ENCODE data around the gene OR5B2. TPM values are rescaled to one million over a fixed set of nuclear protein-coding genes. Genes with fewer than 3 reads are reported as not detected.
"Not testable (repeated sequence)": the region's sequence is repeated elsewhere in the genome, so short reads cannot be mapped to it uniquely, and the experiment has no call there.

The OR5B2 gene
- not detected in 2 replicates for total RNA-seq (2014; rRNA removed; shearing (Covaris generic))

DNA sequence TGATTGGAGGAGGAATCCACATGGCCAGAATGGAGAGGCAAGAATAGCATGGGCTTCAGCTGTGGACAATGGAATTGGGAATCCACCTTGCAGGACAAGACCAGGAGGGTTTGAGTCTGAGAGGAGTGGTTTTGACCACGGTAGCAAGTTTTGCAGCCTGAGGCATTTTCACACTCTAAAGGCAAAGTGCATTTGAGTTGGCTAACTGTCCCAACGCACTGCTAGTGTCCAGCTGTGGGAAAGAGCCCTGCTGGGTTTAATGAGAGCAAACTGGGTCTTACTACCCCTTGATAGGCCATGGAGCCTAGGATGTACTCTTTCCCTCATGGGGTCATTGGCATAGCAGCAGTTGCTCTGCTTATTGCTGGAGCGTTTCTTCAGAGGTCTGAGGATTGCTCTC is at the start of gene OR5B2:
Gene OR5B2, minus strand, starts transcription at position 101 of the 400 bp plus-strand sequence. CDS start 4,860 bp downstream, outside the sequence.
- Histone ChIP-seq H3K27ac (no peak within 1 kb of the TSS), H3K27me3 (no peaks in the 10 kb centered on the region), H3K36me3 (no peaks in the 10 kb centered on the region), H3K4me1 (no peaks in the 10 kb centered on the region), H3K4me3 (no peak within 1 kb of the TSS), H3K9me3 (replicated peaks) (no peaks in the 10 kb centered on the region)
- no peak for DNase-seq

GRCh38 chr11:58471892-58472291 is 44.0 kb upstream of the OR5B2 start:
- Histone ChIP-seq H3K36me3 (no peaks in the 10 kb centered on the region), H3K4me1 (no peaks in the 10 kb centered on the region), H3K27ac (no peak overlapping the region), H3K9me3 (replicated peaks) (no peaks in the 10 kb centered on the region), H3K27me3 (no peaks in the 10 kb centered on the region), H3K4me3 (no peak overlapping the region)
- DNase-seq, result peak in 1 of 2 experiments; percentile 6

DNA sequence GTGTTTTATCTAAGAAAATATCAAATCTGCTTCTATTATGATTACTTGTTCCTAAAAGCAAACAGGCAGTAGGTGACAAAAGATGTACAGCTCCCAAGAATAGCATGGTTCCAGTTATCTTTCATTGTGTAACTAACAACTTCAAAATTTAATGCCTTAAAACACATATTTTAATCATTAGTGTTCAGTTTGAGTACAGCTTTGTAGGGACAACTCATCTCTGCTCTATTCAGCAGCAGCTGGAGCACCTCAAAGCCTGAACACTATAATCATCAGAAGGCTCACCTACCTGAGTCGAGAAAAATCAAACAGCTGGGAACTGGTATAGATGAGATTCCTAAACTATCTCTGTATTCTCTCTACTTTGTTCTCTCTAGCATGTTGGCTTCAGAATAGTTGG is 38.4 kb upstream of the OR5B2 start:
- Histone ChIP-seq H3K4me1 (no peaks in the 10 kb centered on the region), H3K4me3 (no peak overlapping the region), H3K36me3 (no peaks in the 10 kb centered on the region), H3K27ac (no peak overlapping the region), H3K27me3 (no peaks in the 10 kb centered on the region), H3K9me3 (replicated peaks) (no peaks in the 10 kb centered on the region)
- no peak for DNase-seq

- H3K27me3 ChIP-seq, result no peaks in the 10 kb centered on the region
- no peak overlapping the region for H3K4me3 ChIP-seq
- H3K27ac ChIP-seq, result no peak overlapping the region
- H3K4me1 ChIP-seq, result no peaks in the 10 kb centered on the region
- no peaks in the 10 kb centered on the region for H3K36me3 ChIP-seq
- H3K9me3 ChIP-seq (replicated peaks), result no peaks in the 10 kb centered on the region
- no peak for DNase-seq
These were observed 37.8 kb upstream of the OR5B2 start for GRCh38 chr11:58465690-58466089.

- DNase-seq, result peak; percentile 1 to 5
These were observed 23.7 kb upstream of the OR5B2 start for GRCh38 chr11:58451585-58451984.

DNA sequence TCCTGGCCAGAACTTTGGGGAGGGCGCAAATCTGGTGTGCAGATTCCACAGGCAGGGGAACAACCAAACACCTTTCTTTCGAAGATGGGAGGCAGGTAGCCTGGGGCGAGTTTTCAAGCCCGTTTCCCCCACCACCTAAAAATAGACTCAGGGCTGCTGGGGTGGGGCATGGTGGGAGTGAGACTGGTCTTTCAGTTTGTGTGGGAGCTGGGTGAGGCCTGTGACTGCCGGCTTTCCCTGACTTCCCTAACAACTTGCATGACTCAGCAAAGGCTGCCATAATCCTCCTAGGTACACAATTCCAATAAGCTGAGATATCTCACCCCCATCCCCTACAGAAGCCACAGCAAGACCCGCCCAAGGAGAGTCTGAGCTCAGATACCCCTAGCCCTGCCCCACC is 18.4 kb upstream of the OR5B2 start:
- Histone ChIP-seq H3K36me3 (no peaks in the 10 kb centered on the region), H3K9me3 (replicated peaks) (no peaks in the 10 kb centered on the region), H3K27me3 (no peaks in the 10 kb centered on the region), H3K4me3 (no peak overlapping the region), H3K4me1 (no peaks in the 10 kb centered on the region), H3K27ac (no peak overlapping the region)
- DNase-seq, result peak in 1 of 2 experiments; percentile 1

More at GRCh38 chr11:58451585-58451984, 23.7 kb upstream of the OR5B2 start:
- Histone ChIP-seq H3K27ac (no peak overlapping the region), H3K4me1 (no peaks in the 10 kb centered on the region), H3K27me3 (no peaks in the 10 kb centered on the region), H3K4me3 (no peak overlapping the region), H3K36me3 (no peaks in the 10 kb centered on the region), H3K9me3 (replicated peaks) (no peaks in the 10 kb centered on the region)

GRCh38 chr11:58444300-58444699 is 16.4 kb upstream of the OR5B2 start:
- no peak for DNase-seq
- Histone ChIP-seq H3K9me3 (replicated peaks) (no peaks in the 10 kb centered on the region), H3K36me3 (no peaks in the 10 kb centered on the region), H3K27ac (no peak overlapping the region), H3K27me3 (no peaks in the 10 kb centered on the region), H3K4me1 (no peaks in the 10 kb centered on the region), H3K4me3 (no peak overlapping the region)

DNA sequence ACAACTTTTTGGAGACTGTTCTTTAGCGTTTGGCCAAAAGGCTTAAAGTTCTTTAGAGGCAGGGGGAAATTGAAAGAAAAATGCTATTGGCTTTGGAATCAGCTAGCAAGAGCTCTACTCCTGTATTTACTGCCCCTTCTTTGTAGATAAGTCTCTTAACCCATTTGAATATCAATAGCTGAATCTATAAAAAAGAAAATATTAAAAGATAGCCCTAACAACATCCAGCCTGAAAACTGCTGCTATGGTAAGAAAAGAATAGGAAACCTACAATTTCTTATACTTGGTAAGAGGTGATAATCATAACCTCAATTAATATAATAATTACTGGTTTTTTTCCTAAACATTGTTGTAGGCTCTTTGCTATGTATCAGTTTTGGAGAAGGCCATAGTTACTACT is 14.2 kb upstream of the OR5B2 start, which contains the start of gene OR5B12:
Gene OR5B12, minus strand, starts transcription at position 101 of the 400 bp plus-strand sequence. CDS start 2,085 bp downstream, outside the sequence.
- no peak for DNase-seq
- no peaks in the 10 kb centered on the region for H3K36me3 ChIP-seq
- no peaks in the 10 kb centered on the region for H3K9me3 ChIP-seq (replicated peaks)
- no peak within 1 kb of the TSS for H3K27ac ChIP-seq
- no peaks in the 10 kb centered on the region for H3K27me3 ChIP-seq
- no peak within 1 kb of the TSS for H3K4me3 ChIP-seq
- H3K4me1 ChIP-seq, result no peaks in the 10 kb centered on the region

- Histone ChIP-seq H3K27me3 (no peaks in the 10 kb centered on the region), H3K9me3 (replicated peaks) (no peaks in the 10 kb centered on the region), H3K36me3 (no peaks in the 10 kb centered on the region), H3K4me3 (no peak overlapping the region), H3K4me1 (no peaks in the 10 kb centered on the region), H3K27ac (no peak overlapping the region)
- DNase-seq, result no peak
These were observed 10.6 kb upstream of the OR5B2 start for GRCh38 chr11:58438486-58438885.

DNA sequence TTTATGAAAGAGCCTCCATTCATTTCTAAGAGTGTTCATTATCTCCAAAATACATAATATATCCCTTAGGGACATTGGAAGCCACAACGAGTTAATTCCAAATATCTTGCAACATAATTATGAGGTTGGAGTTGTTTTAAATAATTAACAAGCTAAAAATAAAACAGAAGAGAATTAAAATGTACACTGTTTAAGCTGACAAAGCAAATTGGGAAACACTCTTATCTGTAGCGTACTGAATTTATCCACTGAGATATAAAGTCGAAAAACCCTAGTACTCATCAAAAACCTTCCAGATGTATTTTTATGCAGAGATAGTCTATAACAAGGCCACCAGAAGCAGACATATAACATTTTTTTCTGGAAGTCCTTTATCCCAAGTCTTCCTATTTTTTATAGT is 6.3 kb upstream of the OR5B2 start:
- H3K27me3 ChIP-seq, result no peaks in the 10 kb centered on the region
- DNase-seq, result no peak
- no peaks in the 10 kb centered on the region for H3K9me3 ChIP-seq (replicated peaks)
- no peaks in the 10 kb centered on the region for H3K36me3 ChIP-seq
- no peaks in the 10 kb centered on the region for H3K4me1 ChIP-seq
- no peak overlapping the region for H3K27ac ChIP-seq
- H3K4me3 ChIP-seq, result no peak overlapping the region

GRCh38 chr11:58433638-58434203 is 5.8 kb upstream of the OR5B2 start:
- H3K9me3 ChIP-seq (replicated peaks), result no peaks in the 10 kb centered on the region
- H3K4me3 ChIP-seq, result no peak overlapping the region
- no peaks in the 10 kb centered on the region for H3K36me3 ChIP-seq
- H3K27me3 ChIP-seq, result no peaks in the 10 kb centered on the region
- H3K27ac ChIP-seq, result no peak overlapping the region
- H3K4me1 ChIP-seq, result no peaks in the 10 kb centered on the region
- no peak for DNase-seq

- no peak for DNase-seq
- Histone ChIP-seq H3K4me3 (no peak overlapping the region), H3K27me3 (no peaks in the 10 kb centered on the region), H3K27ac (no peak overlapping the region), H3K9me3 (replicated peaks) (no peaks in the 10 kb centered on the region), H3K36me3 (no peaks in the 10 kb centered on the region), H3K4me1 (no peaks in the 10 kb centered on the region)
These were observed 1.4 kb upstream of the OR5B2 start for GRCh38 chr11:58429273-58429672.

GRCh38 chr11:58406774-58407173 is 21.1 kb downstream of the OR5B2 start, which contains the start of gene OR5B3:
OR5B3 (minus strand) TSS chr11:58406874; CDS start chr11:58403409, 3,465 bp downstream.
- no peak for DNase-seq
- H3K4me1 ChIP-seq, result no peaks in the 10 kb centered on the region
- no peaks in the 10 kb centered on the region for H3K36me3 ChIP-seq
- H3K4me3 ChIP-seq, result no peak within 1 kb of the TSS
- H3K27me3 ChIP-seq, result no peaks in the 10 kb centered on the region
- no peak within 1 kb of the TSS for H3K27ac ChIP-seq
- 0 out of 2 replicates have a peak, but pooled peaks cover 3% of the 10 kb centered on the region for H3K9me3 ChIP-seq (replicated peaks)

- not testable (repeated sequence) for H3K36me3 ChIP-seq
These were observed 28.3 kb downstream of the OR5B2 start for GRCh38 chr11:58399622-58400021.

DNA sequence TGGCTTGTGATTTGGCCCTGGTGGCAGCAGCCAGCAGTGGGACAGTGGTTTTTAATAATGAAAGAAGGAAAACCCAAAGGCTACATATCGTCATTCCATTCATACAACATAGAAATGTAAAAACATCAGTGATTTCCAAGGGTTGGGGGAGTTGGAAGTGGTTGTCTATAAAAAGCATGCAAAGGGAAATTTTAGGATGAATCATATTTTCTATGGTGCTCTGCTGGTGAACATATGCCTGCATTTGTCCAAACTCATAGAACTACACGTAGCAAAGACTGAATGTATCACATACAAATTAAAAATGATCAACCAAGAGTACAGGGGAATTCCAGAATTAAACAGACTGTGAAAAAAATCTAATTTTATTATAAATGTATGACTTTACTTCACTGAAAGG is 32.3 kb downstream of the OR5B2 start:
- Histone ChIP-seq H3K27me3 (no peaks in the 10 kb centered on the region), H3K27ac (no peak overlapping the region), H3K36me3 (no peaks in the 10 kb centered on the region), H3K4me1 (peaks cover 32% of the 10 kb centered on the region), H3K4me3 (no peak overlapping the region), H3K9me3 (replicated peaks) (no peaks in the 10 kb centered on the region)
- no peak for DNase-seq

More at GRCh38 chr11:58399622-58400021, 28.3 kb downstream of the OR5B2 start:
- not testable (repeated sequence) for DNase-seq; H3K4me3 ChIP-seq; H3K27me3 ChIP-seq; H3K9me3 ChIP-seq (replicated peaks); H3K27ac ChIP-seq
- peaks cover 12% of the 10 kb centered on the region for H3K4me1 ChIP-seq

GRCh38 chr11:58394195-58394594 is 33.7 kb downstream of the OR5B2 start:
- H3K4me3 ChIP-seq, result no peak overlapping the region
- peak; percentile 4 to 51 for DNase-seq

More at GRCh38 chr11:58394195-58394594, 33.7 kb downstream of the OR5B2 start:
- no peaks in the 10 kb centered on the region for H3K9me3 ChIP-seq (replicated peaks)
- H3K27ac ChIP-seq, result peak overlapping the region; percentile 41
- H3K27me3 ChIP-seq, result no peaks in the 10 kb centered on the region
- H3K36me3 ChIP-seq, result no peaks in the 10 kb centered on the region
- peaks cover 32% of the 10 kb centered on the region for H3K4me1 ChIP-seq

All from SJCRH30 (cell line).